Ascending aorta (tissue), 2 donors: ENCODE data around the gene RHOT2. TPM values are rescaled to one million over a fixed set of nuclear protein-coding genes. Genes with fewer than 3 reads are reported as not detected.
"Not testable (repeated sequence)": the region's sequence is repeated elsewhere in the genome, so short reads cannot be mapped to it uniquely, and the experiment has no call there.

Experiments used
- DNase-seq, 2 donors: peaks; one replicate each; pipeline ENCODE4 v3.0.0-alpha.2; 2019; ENCODE audit warnings: low spot score in 2 of 2
- H3K27ac ChIP-seq, 2 donors: fragments of 200-600 bp; sonication (generic); one replicate each; pipeline ENCODE4 v1.5.1; 2016 to 2017; ENCODE audit warnings: mild to moderate bottlenecking in 1 of 2
- H3K27me3 ChIP-seq: fragments of 200-600 bp; sonication (generic); one replicate; pipeline ENCODE4 v1.5.1; 2017
- H3K36me3 ChIP-seq, 2 donors: fragments of 200-600 bp; sonication (generic); one replicate each; pipeline ENCODE4 v1.5.1; 2016
- H3K4me1 ChIP-seq, 2 donors: fragments of 200-600 bp; sonication (generic); one replicate each; pipeline ENCODE4 v1.5.1; 2016 to 2017; ENCODE audit warnings: mild to moderate bottlenecking in 1 of 2
- H3K4me3 ChIP-seq, 2 donors: fragments of 200-600 bp; sonication (generic); one replicate each; pipeline ENCODE4 v1.5.1; 2016 to 2017; ENCODE audit warnings: mild to moderate bottlenecking in 1 of 2
- H3K9me3 ChIP-seq, 2 donors: fragments of 200-600 bp; sonication (generic); one replicate each; pipeline ENCODE4 v1.5.1; 2016
- CTCF ChIP-seq, 3 experiments: fragments of 200-600 bp in 2 of 3; fragments of 450-650 bp in 1 of 3; sonication (generic) in 2 of 3; IDR thresholded peaks; one replicate each; pipeline ENCODE4 v1.5.1; 2016 to 2019; ENCODE audit warnings: antibody characterized with exemption in 3 of 3, mild to moderate bottlenecking in 1 of 3, moderate library complexity in 1 of 3
- intact Hi-C: fragments of 100-400 bp; cut with DNase I; formaldehyde crosslinking; loops from one replicate; pipeline ENCODE4 v1.15.1; 2023
- total RNA-seq: library from RNA; depleted of rRNA; stranded (reverse); fragments of >200 nt; gene quantifications from one replicate; pipeline ENCODE4 v1.1.0, GENCODE V29; 2016

The RHOT2 gene
- total RNA-seq, 1 donor from 2014 or later = 41.8 TPM

DNA sequence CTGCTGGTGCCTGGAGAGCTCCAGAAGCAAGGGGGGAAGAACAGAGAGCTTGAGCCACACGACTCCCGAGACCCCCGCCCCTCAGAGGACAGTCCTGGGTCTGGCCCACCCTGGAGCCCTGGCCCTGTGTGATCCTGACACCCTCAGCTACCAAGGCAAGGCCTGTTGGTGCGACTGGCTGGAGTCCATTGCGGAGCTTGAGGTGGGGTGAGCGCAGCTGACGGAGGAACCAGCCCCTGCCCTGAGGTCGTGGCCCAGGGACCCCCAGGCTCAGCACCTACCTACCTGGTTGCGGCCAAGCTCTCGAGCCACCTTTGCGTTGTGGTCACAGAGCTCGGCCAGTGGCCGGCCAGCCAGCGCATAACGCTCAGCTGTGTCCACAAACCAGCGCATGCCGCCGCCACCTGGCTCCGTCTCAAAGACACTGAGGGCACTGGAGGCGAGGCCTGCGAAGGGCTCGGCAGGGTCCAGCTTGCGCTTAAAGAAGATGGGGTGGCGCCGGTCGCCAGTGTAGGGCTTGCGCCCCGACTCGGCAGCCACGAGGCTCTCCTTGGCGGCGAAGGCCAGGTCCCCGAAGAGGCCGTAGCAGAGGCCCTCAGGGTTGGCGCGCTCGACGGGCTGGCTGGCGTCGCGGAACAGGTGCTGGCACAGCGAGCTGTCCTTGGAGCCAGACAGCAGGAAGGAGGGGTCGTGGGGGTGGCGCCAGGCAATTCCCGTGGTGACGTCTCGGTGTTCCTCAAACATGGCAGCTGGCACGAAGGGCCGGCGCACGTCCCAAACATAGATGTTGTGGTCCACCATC, 18.7 kb downstream of the RHOT2 start:
- Histone ChIP-seq H3K27me3 (no peaks in the 10 kb centered on the region), H3K4me3 (no peak overlapping the region), H3K9me3 (no peaks in the 10 kb centered on the region), H3K36me3 (peaks cover 19 to 33% of the 10 kb centered on the region in 2 donors), H3K4me1 (peaks cover 19 to 39% of the 10 kb centered on the region in 2 donors), H3K27ac (no peak overlapping the region)
- TF ChIP-seq CTCF (IDR thresholded peaks at IDR 0.05) = no peak
- no peak for DNase-seq
- intact Hi-C loops = no loop called here

- TF ChIP-seq CTCF (IDR thresholded peaks at IDR 0.05) = no peak
These were observed 19.6 kb downstream of the RHOT2 start for GRCh38 chr16:687499-687898.

DNA sequence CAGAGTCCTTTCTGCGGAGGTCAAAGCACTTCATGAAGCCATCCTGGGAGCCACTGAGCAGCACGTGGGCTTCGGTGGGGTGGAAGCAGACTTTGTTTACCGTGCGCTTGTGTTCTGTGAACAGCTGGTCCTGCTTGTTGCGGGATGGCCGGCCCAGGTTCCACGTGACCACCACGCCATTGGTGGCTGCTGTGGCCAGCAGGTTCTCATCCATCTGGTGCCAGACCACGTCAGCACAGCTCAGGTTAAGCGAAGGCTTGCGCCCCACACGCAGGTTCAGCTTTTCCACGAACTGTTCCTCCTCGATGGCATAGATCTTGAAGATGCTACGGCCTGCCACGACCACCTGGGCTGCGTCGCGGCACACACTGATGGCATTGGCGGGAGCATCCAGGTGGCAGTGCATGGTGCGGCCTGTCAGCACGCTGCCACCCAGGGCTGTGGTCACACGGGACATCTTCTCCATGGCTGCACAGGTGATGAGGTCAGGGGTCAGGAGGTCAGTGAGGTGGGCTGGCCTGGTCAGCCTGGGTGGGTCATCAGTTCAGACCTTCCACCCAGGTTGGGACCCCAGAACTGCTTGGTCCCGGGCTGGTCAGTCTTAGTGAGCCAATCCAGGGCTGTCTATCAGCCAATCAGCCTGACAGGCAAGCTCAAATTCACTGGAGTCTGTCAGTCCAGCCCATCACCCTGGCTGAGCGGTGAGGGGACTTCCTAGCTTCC, 21.4 kb downstream of the RHOT2 start:
- intact Hi-C loops = no loop called here
- DNase-seq = no peak
- Histone ChIP-seq H3K27ac (peak overlapping the region; percentile 86 to 90), H3K4me3 (peak overlapping the region; percentile 90 to 98), H3K9me3 (no peaks in the 10 kb centered on the region), H3K27me3 (peaks cover 11% of the 10 kb centered on the region), H3K4me1 (peaks cover 15 to 27% of the 10 kb centered on the region in 2 donors), H3K36me3 (peaks cover 8 to 21% of the 10 kb centered on the region in 2 donors)
- TF ChIP-seq CTCF (IDR thresholded peaks at IDR 0.05) = no peak

More at GRCh38 chr16:687499-687898, 19.6 kb downstream of the RHOT2 start:
- Histone ChIP-seq H3K9me3 (no peaks in the 10 kb centered on the region), H3K36me3 (peaks cover 11 to 24% of the 10 kb centered on the region in 2 donors), H3K4me1 (peaks cover 17 to 32% of the 10 kb centered on the region in 2 donors), H3K27ac (no peak overlapping the region), H3K4me3 (no peak overlapping the region), H3K27me3 (no peaks in the 10 kb centered on the region)
- DNase-seq = no peak
- intact Hi-C loops = no loop called here

- intact Hi-C loops, H3K9me3 ChIP-seq, H3K27ac ChIP-seq, H3K4me3 ChIP-seq, DNase-seq: not testable (repeated sequence)
- H3K36me3 ChIP-seq = peaks cover 8 to 15% of the 10 kb centered on the region in 2 donors
- H3K27me3 ChIP-seq = peaks cover 28% of the 10 kb centered on the region
- peaks cover 20 to 21% of the 10 kb centered on the region in 2 donors for H3K4me1 ChIP-seq
These were observed 23.3 kb downstream of the RHOT2 start for GRCh38 chr16:691242-691641.

DNA sequence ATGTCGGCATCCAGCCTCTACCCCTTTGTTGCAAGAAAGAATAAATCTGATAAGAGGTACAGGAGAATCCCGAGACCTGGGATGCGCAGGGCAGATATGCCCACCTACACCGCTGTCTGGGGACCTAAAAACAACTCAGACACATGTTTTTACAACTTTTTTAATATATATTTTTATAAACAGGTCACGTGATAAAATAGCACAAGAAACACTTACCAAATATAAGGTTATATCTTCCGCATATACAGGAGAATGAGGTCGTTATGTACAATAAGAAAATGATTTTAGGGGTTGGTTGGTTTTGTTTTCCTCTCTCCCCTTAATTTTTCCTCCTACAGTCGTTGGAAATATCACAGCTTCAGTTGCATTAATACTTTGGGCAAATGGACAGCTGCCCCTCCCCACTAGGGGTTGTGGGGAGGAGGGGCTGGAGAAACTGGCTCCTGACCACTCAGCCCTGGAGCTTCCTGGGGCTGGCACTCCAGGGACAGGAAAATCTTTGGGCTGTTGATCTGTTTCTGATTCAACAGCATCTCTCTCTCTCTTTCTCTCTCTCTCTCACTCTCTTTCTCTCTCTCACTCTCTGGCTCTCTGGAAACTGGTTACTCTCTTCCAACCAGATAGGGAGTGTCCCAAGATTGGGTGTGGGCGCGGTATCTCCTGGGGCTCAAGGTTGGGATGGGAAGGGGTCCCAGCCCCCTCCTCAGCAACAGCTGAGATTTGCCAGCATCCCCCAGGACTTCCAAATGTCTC, 24.6 kb downstream of the RHOT2 start:
- intact Hi-C loops = no loop called here
- Histone ChIP-seq H3K4me1 (peaks cover 20 to 21% of the 10 kb centered on the region in 2 donors), H3K27me3 (peaks cover 28% of the 10 kb centered on the region), H3K27ac (no peak overlapping the region), H3K36me3 (peaks cover 0 to 3% of the 10 kb centered on the region in 2 donors), H3K4me3 (no peak overlapping the region), H3K9me3 (no peaks in the 10 kb centered on the region)
- no peak for DNase-seq
- no peak for TF ChIP-seq CTCF (IDR thresholded peaks at IDR 0.05)
